GM18909 (cell line): Measurements from ENCODE around the gene YTHDF1.
"Not testable (repeated sequence)": the region's sequence is repeated elsewhere in the genome, so short reads cannot be mapped to it uniquely, and the experiment has no call there.

Experiments
- ATAC-seq: cut with Tn5 transposase; IDR thresholded peaks from one replicate; pipeline ENCODE4 v1.9.1; 2021; ENCODE audit warnings: mild to moderate bottlenecking; ENCODE audit not compliant: unreplicated experiment, poor library complexity

Gene YTHDF1

DNA sequence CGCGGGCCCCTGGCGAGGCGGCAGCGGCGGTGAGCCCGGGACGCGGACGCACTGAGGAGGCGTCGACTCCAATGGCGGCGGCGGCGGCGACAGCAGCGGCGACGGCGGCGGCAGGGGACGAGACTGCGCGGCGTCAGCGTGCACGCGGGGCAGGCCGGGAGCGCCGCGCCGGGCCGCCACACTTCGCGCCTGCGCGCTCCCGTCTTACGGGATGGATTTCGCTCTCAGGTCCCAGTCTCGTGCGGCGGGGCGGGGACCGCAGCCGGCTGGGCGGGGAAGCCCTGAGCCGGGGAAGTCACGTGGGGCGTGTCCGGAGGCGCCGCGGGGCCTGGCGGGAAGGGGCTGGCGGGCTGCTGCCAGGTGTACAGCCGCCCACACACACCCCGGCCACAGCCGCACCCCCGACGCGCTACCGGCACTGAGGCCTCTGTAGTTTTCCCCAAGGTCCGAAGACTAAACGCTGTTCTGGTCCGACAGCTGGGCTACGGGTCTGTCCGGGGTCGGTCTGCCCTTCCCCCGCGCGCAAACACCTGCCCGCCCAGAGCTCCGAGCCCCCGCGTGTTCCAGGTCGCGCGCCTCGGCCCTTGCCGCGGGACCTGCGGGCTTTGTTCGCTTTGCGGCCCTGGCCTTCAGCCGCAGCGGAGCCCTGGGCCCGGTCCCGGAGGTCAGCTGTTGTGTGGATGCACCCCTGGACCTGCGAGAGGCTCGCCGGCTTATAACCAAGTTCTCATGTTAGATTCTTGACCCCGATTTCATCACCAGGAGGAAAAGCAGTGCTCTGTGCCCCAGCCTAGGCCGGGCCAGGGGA is at the start of gene YTHDF1:
YTHDF1 (minus strand) TSS at position 91 of the 808 bp plus-strand sequence. CDS start 239 bp downstream, outside the sequence.
- peak; percentile 84 for ATAC-seq

DNA sequence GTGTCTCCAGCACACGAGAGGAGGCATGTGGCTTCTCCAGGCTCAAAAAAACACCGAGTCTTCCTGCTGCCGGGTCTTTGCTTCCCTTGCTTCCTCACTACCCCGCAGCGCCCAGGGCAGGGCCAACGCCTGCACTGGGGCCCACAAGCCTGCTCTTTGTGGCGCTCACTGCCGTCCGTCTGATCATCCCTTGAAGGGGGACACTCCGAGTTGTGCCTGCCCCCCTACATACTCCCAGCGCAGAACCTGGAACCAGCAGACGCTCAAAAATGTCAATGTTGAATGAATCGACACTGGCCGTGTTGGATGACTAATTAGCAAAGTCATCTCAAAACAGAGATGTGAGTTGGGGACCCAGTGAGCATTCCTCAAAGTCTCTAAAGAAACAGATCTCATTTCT is 48.6 kb upstream of the YTHDF1 start:
- ATAC-seq = no peak

GRCh38 chr20:63264000-63264399 is 48.1 kb upstream of the YTHDF1 start:
- no peak for ATAC-seq

- ATAC-seq = no peak
Measured at GRCh38 chr20:63262836-63263235, 46.9 kb upstream of the YTHDF1 start.

GRCh38 chr20:63261795-63262528 is 46.0 kb upstream of the YTHDF1 start:
- no peak for ATAC-seq

- ATAC-seq = no peak
Measured at GRCh38 chr20:63261060-63261794, 45.3 kb upstream of the YTHDF1 start.

DNA sequence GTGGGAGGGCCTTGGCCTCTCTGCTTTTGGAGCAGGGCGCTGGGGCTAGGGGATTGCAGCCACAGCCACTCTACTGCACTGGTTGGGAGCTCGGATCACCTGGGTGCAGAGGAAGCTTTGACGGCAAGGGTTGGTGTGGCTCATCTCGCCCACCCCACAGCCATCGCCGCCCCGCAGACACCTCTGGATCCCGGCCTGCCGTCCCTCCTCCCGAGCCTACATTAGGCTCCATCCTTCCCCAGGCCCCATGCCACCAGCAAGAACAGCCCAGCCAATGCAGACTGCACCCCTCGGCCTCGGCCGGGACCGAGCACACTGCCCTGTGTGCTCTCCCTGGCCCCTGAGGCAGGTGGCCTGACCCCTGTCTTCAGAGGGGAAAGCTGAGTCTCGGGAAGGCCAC is 44.6 kb upstream of the YTHDF1 start:
- ATAC-seq = no peak

GRCh38 chr20:63259734-63260460 is 44.0 kb upstream of the YTHDF1 start:
- no peak for ATAC-seq

DNA sequence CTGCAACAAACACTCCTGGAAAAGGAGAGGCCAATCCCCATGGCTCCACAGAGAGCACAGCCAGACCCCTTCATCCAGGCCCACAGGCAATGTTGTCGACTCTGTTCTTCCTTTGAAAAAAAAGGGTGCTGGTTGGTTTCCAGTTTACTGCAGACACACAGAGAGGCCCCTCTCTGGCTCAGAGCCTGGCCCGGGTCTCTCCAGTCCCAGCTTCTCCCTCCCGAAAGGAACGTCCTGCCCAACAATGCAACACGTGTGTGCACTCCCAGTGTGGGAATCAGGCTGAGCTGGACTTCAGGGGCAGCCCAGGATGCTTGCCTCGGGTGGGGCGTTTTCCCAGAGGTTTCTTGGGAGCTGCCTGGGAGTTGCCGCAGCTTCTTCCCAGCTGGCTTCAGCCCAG is 42.9 kb upstream of the YTHDF1 start:
- ATAC-seq = no peak

DNA sequence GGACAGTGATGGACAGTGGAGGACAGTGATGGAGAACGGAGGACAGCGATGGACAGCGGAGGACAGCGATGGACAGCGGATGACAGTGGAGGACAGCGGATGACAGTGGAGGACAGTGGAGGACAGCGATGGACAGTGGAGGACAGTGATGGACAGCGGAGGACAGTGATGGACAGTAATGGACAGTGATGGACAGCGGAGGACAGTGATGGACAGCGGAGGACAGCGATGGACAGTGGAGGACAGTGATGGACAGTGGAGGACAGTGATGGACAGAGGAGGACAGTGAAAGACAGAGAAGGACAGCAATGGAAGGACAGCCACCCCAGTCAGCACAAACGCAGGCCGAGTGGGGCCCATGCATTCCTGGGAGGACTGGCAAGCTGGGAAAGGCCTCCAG is 41.7 kb upstream of the YTHDF1 start:
- ATAC-seq = no peak

DNA sequence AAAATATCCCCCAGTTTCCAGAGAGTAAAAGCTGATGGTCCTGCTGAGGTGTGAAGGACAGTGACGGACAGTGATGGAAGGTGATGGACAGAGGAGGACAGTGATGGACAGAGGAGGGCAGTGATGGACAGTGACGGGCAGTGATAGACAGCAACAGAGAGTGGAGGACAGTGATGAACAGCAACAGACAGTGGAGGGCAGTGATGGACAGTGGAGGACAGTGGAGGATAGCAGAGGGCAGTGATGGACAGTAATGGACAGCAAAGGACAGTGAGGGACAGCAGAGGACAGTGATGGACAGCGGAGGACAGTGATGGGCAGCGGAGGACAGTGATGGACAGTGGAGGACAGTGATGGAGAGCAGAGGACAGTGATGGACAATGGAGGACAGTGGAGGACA is 41.0 kb upstream of the YTHDF1 start:
- ATAC-seq = no peak

- ATAC-seq = no peak
Measured at GRCh38 chr20:63255931-63256704, 40.2 kb upstream of the YTHDF1 start.

GRCh38 chr20:63254606-63255384 is 38.9 kb upstream of the YTHDF1 start:
- no peak for ATAC-seq

DNA sequence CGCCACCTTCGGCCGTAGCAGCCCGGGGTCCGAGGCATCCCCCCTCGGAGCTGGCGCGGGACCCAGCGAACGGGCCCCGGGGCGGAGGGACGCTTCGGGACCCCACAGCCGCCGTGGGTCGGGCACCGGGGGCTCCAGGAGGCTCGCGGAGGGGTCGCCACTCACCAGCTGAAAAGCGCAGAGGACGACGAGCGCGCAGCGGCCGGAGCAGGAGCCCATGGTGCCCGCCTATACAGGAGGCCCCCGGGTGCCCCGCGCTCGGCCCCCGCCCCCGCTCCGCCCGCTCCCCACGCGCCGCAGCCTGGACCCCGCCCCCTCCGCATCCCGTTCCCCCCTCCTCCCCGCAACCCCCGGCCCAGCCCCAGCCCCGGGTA is 38.3 kb upstream of the YTHDF1 start, which contains the start of gene NKAIN4:
NKAIN4 (minus strand) TSS at position 232 of the 374 bp plus-strand sequence; CDS start at position 219, 13 bp downstream.
- ATAC-seq = no peak

GRCh38 chr20:63253438-63254231 is 37.7 kb upstream of the YTHDF1 start:
- no peak for ATAC-seq

DNA sequence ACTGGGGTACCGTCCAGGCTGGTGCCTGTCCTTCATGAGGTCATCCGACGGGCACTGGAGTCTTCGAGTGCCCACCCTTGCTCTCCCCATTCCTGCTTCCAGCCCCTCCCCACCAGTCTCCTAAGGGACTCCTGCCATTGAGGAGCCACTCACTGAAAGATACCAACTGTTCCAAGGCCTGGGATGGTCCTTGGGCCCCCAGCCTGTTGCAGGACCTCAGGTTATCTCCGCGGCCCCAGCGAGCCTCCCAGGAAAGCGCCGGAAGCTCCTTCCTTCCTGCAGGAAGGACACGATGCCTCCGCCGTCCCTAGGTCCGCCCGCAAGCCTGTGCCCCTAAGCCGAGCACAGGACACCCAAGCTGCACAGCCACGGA is 37.1 kb upstream of the YTHDF1 start:
- no peak for ATAC-seq

DNA sequence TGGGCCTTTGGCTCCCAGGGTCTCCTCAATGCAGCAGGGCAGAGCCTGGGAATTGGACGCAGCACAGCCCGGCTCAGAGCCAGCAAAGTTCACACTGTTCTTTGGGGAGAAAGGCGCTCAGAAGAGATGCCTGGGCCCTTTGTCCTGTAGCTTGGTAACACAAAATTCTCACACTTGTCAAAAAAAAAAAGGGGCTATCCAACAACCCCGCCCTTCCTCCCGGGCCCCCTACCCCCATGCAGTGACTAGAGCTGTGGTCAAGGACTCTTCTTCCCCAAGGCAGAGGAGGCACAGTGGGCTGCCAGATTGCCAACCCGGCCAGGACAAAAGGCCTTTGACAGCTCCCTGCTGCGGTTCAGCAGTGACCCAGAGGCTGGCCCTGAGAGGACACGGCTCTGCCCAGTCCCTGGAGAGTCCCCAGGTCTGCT is 36.4 kb upstream of the YTHDF1 start:
- ATAC-seq = no peak

- ATAC-seq = not testable (repeated sequence)
Measured at GRCh38 chr20:63251350-63251749, 35.4 kb upstream of the YTHDF1 start.
